OCI-LY3 (cell line): ENCODE results near the gene NID1.

ENCODE experiments used
- CTCF ChIP-seq: fragments of 200-600, 300-600 bp; sonication (generic); IDR thresholded peaks from 2 replicates; pipeline ENCODE4 v1.5.1; 2014; ENCODE audit warnings: antibody characterized with exemption, low read length, low read depth
- EZH2phosphoT487 ChIP-seq: fragments of 200-600 bp; shearing (Covaris generic); IDR thresholded peaks from 2 replicates; pipeline ENCODE4 v1.6.1; 2018; ENCODE audit warnings: antibody characterized with exemption, mixed run types, low read depth

GRCh38 chr1:236060286-236060685 lies 4.6 kb downstream of the NID1 start:
- TF ChIP-seq CTCF (no peak), EZH2phosphoT487 (no peak)
